ENCODE data around the gene NVL.

- TF ChIP-seq ARNTL (CRISPR knock-in tag; IDR thresholded peaks at IDR 0.05; ENCODE audit: borderline replicate concordance, low read depth) (no peak), OSR1 (CRISPR knock-in tag; IDR thresholded peaks at IDR 0.05) (no peak), GLIS3 (CRISPR knock-in tag; IDR thresholded peaks at IDR 0.05) (no peak), PATZ1 (CRISPR knock-in tag; IDR thresholded peaks at IDR 0.05; ENCODE audit: borderline replicate concordance) (no peak), CSRNP3 (CRISPR knock-in tag; IDR thresholded peaks at IDR 0.05) (no peak), TOX (CRISPR knock-in tag; IDR thresholded peaks at IDR 0.05; ENCODE audit: borderline replicate concordance) (no peak), ZFP30 (CRISPR knock-in tag; IDR thresholded peaks at IDR 0.05) (no peak), RARB (CRISPR knock-in tag; IDR thresholded peaks at IDR 0.05) (no peak), ZFP3 (CRISPR knock-in tag; IDR thresholded peaks at IDR 0.05) (no peak)
Measured at GRCh38 chr1:224199679-224200078, 130.3 kb downstream of the NVL start.
